Effector CD4-positive, alpha-beta T cell (primary cell): ENCODE measurements around the gene CCN2.
"Not testable (repeated sequence)": the region's sequence is repeated elsewhere in the genome, so short reads cannot be mapped to it uniquely, and the experiment has no call there.

Experiments used
- DNase-seq: peaks from one replicate; pipeline ENCODE4 v3.0.0-alpha.2; 2020

CCN2 gene

DNA sequence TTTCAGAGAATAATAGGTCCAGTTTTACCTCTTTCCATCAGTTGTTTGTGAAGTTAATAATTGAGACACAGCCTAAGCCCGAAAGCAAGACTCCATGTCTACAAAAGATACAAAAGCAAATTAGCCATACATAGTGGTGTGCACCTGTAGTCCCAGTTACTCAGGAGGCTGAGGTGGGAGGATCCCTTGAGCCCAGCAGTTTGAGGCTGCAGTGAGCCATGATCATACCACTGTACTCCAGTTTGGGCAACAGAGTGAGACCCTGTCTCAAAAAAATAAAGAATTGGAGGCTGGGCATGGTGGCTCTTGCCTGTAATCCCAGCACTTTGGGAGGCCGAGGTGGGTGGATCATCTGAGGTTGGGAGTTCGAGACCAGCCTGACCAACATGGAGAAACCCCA is 42.4 kb downstream of the CCN2 start:
- DNase-seq = not testable (repeated sequence)

GRCh38 chr6:131903734-131904133 is 47.4 kb downstream of the CCN2 start:
- not testable (repeated sequence) for DNase-seq

DNA sequence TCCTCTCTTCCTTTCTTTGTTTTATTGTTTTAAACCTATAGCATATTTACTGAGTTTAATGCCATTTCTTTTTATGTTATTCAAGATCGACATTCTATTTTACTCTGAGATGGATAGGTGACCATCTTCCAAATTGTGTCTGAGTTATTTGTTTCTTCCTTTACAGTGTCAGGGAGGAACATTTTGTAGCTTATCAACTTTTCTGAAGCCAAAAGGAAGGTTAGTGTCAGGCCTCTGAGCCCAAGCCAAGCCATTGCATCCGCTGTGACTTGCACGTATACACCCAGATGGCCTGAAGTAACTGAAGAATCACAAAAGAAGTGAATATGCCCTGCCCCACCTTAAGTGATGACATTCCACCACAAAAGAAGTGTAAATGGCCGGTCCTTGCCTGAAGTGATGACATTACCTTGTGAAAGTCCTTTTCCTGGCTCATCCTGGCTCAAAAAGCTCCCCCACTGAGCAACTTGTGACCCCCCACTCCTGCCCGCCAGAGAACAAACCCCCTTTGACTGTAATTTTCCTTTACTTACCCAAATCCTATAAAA is 49.8 kb downstream of the CCN2 start:
- not testable (repeated sequence) for DNase-seq

DNA sequence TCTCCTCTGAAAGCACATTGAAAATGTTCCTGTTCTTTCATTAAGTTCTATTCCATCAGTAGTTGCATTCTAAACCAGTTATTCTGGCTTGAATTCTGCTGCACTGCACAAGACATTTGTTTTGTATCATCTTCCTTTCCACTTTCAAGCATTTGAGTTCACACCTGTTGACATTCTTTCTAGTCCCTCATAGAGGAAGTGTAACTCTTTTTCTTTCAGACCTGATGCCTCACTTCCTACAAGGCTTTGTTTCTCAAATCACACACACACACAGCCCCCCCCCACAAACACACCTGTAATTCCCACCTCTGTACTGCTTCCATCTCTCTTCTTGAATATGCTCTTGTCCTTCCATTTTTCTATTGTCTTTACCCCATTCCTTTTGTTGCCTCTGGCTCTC is 50.9 kb downstream of the CCN2 start:
- DNase-seq = no peak

DNA sequence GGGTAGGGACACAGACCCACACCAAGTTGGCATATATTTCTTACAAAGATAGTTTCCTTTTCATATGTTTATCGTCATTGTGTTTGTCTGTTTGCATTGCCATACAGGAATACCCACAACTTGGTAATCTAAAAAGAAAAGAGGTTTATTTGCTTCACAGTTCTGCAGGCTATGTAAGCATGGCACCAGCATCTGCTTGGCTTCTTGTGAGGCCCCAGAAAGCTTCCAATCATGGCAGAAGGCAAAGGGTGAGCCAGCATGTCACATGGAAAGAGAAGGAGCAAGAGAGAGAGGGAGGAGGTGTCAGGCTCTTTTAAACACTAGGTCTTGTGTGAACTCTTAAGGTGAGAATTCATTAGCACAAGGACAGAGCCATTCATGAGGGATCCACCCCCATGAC is 52.5 kb downstream of the CCN2 start:
- no peak for DNase-seq
